ENCODE measurements around the gene IGFBP6.
A peak's percentile ranks its signal among the peaks of the same experiment; 100 is the strongest.

IGFBP6 gene

DNA sequence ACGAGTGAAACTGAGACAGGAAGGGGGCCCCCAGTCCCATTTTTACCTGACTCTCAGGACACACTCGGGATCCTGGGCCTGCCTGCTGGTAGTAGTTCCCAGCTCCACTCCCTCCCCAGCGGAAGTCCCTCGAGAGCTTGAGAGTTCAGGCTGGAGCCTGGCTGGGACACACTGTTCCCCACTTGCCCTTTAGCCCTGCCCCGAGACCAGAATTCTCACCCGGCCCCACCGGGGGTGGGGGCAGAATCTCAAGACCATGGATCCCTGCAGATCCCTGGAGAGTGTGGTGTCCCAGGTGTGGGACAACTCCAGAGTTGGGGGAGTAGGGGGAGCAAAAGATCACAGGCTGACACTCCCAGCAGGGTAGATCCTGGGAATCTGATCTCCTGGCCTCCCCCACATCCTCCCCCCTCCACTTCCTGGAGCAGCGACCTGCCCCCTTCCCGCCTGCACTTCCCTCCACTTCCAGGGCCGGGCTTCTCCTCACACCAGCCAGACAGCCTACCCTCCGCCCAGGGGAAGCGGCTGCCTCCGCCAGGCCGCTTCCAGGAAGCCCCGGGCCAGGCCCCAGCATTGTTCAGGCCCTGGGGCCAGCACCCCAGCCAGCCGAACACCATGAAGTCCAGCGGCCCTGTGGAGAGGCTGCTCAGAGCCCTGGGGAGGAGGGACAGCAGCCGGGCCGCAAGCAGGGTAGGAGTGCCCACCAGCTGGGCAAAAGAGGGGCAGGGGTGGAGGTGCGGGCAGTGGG lies 47.7 kb upstream of the IGFBP6 start, which contains the start of gene TNS2:
TNS2 (plus strand) TSS at position 495 of the 748 bp plus-strand sequence; CDS start at position 616, 121 bp downstream.
- Histone ChIP-seq H3K9ac (ENCODE audit: low read depth, low read length, poor library complexity) (peak within 1 kb of the TSS; percentile 52), H3K23ac (ENCODE audit: low read depth, low read length, poor library complexity) (peak within 1 kb of the TSS; percentile 77), H2BK15ac (ENCODE audit: low read length) (peak within 1 kb of the TSS; percentile 59), H4K8ac (ENCODE audit: low read depth, low read length) (no peak within 1 kb of the TSS), H3K14ac (ENCODE audit: low read length) (peak within 1 kb of the TSS; percentile 90), H3K4ac (ENCODE audit: low read length) (no peak within 1 kb of the TSS), H2BK5ac (ENCODE audit: low read length) (no peak within 1 kb of the TSS), H3K4me2 (ENCODE audit: insufficient read depth, low read length, poor library complexity, severe bottlenecking) (no peak within 1 kb of the TSS), H2AK5ac (ENCODE audit: low read depth, low read length) (peak within 1 kb of the TSS; percentile 89), H3K27ac (replicated peaks; ENCODE audit: low read length) (peak within 1 kb of the TSS; percentile 42), H3K27me3 (ENCODE audit: control insufficient read depth in 3 of 3, insufficient read depth in 3 of 3, low read depth in 1 of 3, low read length in 3 of 3) (no peaks in the 10 kb centered on the region), H3K79me1 (ENCODE audit: low read depth, low read length) (no peaks in the 10 kb centered on the region), H3K9me3 (replicated peaks in 1 of 2; ENCODE audit: control insufficient read depth in 2 of 2, insufficient read depth in 1 of 2, low read depth in 1 of 2, low read length in 2 of 2) (no peaks in the 10 kb centered on the region), H3K4me1 (ENCODE audit: control insufficient read depth in 2 of 2, insufficient read depth in 1 of 2, low read depth in 1 of 2, low read length in 2 of 2) (peaks cover 38 to 45% of the 10 kb centered on the region in 2 donors), H3K18ac (ENCODE audit: low read length) (peak within 1 kb of the TSS; percentile 77), H4K91ac (ENCODE audit: low read depth, low read length, poor library complexity) (no peak within 1 kb of the TSS), H3K36me3 (replicated peaks in 1 of 2; ENCODE audit: control insufficient read depth in 2 of 2, insufficient read depth in 2 of 2, low read length in 2 of 2) (no peaks in the 10 kb centered on the region), H2BK120ac (ENCODE audit: low read depth, low read length) (peak within 1 kb of the TSS; percentile 42), H2AFZ (ENCODE audit: low read length) (peak within 1 kb of the TSS; percentile 92), H3K4me3 (ENCODE audit: low read length in 2 of 2) (peak within 1 kb of the TSS in 1 of 2 donors; percentile 47), H2BK12ac (ENCODE audit: low read length) (no peak within 1 kb of the TSS)
- no peak for DNase-seq (ENCODE audit: low spot score)
- WGBS, 2 donors (ENCODE audit: extremely low coverage in 2 of 2, insufficient read length in 2 of 2, insufficient replicate concordance in 1 of 2) = no CpG with 5 or more reads among the region's 20 CpGs

GRCh38 chr12:53050426-53051057 lies 46.9 kb upstream of the IGFBP6 start:
- Histone ChIP-seq H3K4me2 (ENCODE audit: insufficient read depth, low read length, poor library complexity, severe bottlenecking) (no peak overlapping the region), H3K4me3 (ENCODE audit: low read length in 2 of 2) (peak overlapping the region in 1 of 2 donors; percentile 47), H3K4me1 (ENCODE audit: control insufficient read depth in 2 of 2, insufficient read depth in 1 of 2, low read depth in 1 of 2, low read length in 2 of 2) (peaks cover 38 to 45% of the 10 kb centered on the region in 2 donors), H2AK5ac (ENCODE audit: low read depth, low read length) (peak overlapping the region; percentile 85), H3K27me3 (ENCODE audit: control insufficient read depth in 3 of 3, insufficient read depth in 3 of 3, low read depth in 1 of 3, low read length in 3 of 3) (no peaks in the 10 kb centered on the region), H3K9me3 (replicated peaks in 1 of 2; ENCODE audit: control insufficient read depth in 2 of 2, insufficient read depth in 1 of 2, low read depth in 1 of 2, low read length in 2 of 2) (no peaks in the 10 kb centered on the region), H3K79me1 (ENCODE audit: low read depth, low read length) (no peaks in the 10 kb centered on the region), H3K9ac (ENCODE audit: low read depth, low read length, poor library complexity) (no peak overlapping the region), H3K4ac (ENCODE audit: low read length) (no peak overlapping the region), H2BK5ac (ENCODE audit: low read length) (no peak overlapping the region), H2BK15ac (ENCODE audit: low read length) (peak overlapping the region; percentile 28), H4K91ac (ENCODE audit: low read depth, low read length, poor library complexity) (no peak overlapping the region), H3K23ac (ENCODE audit: low read depth, low read length, poor library complexity) (no peak overlapping the region), H3K36me3 (replicated peaks in 1 of 2; ENCODE audit: control insufficient read depth in 2 of 2, insufficient read depth in 2 of 2, low read length in 2 of 2) (no peaks in the 10 kb centered on the region), H3K18ac (ENCODE audit: low read length) (peak overlapping the region; percentile 57), H2BK120ac (ENCODE audit: low read depth, low read length) (peak overlapping the region; percentile 42), H3K14ac (ENCODE audit: low read length) (peak overlapping the region; percentile 90), H3K27ac (replicated peaks; ENCODE audit: low read length) (no peak overlapping the region), H2BK12ac (ENCODE audit: low read length) (no peak overlapping the region), H4K8ac (ENCODE audit: low read depth, low read length) (no peak overlapping the region), H2AFZ (ENCODE audit: low read length) (peak overlapping the region; percentile 92)
- no peak for DNase-seq (ENCODE audit: low spot score)
- no CpG with 5 or more reads among the region's 2 CpGs for WGBS, 2 donors (ENCODE audit: extremely low coverage in 2 of 2, insufficient read length in 2 of 2, insufficient replicate concordance in 1 of 2)

DNA sequence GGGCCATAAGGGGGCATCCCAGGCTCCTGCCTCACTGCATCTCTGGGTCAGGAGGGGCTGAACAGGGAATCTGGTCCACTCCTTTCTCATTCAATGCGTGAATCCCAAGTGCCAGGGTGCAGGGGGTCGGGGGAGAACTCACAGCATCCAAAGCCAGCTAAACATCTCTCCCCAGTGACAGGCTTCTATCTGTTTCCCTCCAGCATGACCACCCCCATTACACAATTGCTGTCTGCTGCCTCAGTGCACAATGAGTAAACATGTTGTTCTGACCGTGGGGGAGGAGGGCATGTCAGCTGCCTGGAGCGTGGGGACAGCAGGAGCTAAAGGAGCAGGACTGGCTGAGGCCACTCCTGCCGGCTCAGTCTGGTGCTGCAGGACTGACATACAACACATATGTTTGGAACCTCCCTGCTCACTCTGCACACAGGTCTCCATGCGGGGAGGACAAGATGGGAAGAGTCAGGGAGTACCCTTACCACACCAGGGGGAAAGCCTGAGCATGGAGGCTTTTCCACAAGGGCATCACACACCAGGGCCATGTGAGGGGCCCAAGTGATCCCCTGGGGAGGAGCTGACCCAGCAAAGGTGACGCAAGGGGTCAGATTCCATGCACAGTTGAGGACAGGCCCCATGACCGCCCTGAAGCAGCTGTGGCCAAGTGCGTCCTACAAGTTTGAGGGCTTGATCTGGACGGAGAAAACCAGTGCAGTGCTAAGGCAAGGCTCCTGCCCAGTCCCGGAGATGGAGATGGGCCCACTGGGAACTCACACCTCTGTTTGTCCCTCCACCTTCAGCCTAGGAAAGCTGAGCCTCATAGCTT lies 46.2 kb upstream of the IGFBP6 start:
- Histone ChIP-seq H3K4me1 (ENCODE audit: control insufficient read depth in 2 of 2, insufficient read depth in 1 of 2, low read depth in 1 of 2, low read length in 2 of 2) (peaks cover 38 to 40% of the 10 kb centered on the region in 2 donors), H3K36me3 (replicated peaks in 1 of 2; ENCODE audit: control insufficient read depth in 2 of 2, insufficient read depth in 2 of 2, low read length in 2 of 2) (no peaks in the 10 kb centered on the region), H2BK12ac (ENCODE audit: low read length) (no peak overlapping the region), H3K27ac (replicated peaks; ENCODE audit: low read length) (no peak overlapping the region), H3K27me3 (ENCODE audit: control insufficient read depth in 3 of 3, insufficient read depth in 3 of 3, low read depth in 1 of 3, low read length in 3 of 3) (no peaks in the 10 kb centered on the region), H3K23ac (ENCODE audit: low read depth, low read length, poor library complexity) (peak overlapping the region; percentile 52), H4K8ac (ENCODE audit: low read depth, low read length) (no peak overlapping the region), H2AK5ac (ENCODE audit: low read depth, low read length) (peak overlapping the region; percentile 3), H3K14ac (ENCODE audit: low read length) (no peak overlapping the region), H3K18ac (ENCODE audit: low read length) (peak overlapping the region; percentile 18), H2BK120ac (ENCODE audit: low read depth, low read length) (no peak overlapping the region), H3K4ac (ENCODE audit: low read length) (no peak overlapping the region), H3K79me1 (ENCODE audit: low read depth, low read length) (no peaks in the 10 kb centered on the region), H2BK5ac (ENCODE audit: low read length) (no peak overlapping the region), H2AFZ (ENCODE audit: low read length) (peak overlapping the region; percentile 92), H4K91ac (ENCODE audit: low read depth, low read length, poor library complexity) (no peak overlapping the region), H3K4me3 (ENCODE audit: low read length in 2 of 2) (peak overlapping the region in 1 of 2 donors; percentile 47), H3K9ac (ENCODE audit: low read depth, low read length, poor library complexity) (peak overlapping the region; percentile 64), H3K4me2 (ENCODE audit: insufficient read depth, low read length, poor library complexity, severe bottlenecking) (no peak overlapping the region), H2BK15ac (ENCODE audit: low read length) (no peak overlapping the region), H3K9me3 (replicated peaks in 1 of 2; ENCODE audit: control insufficient read depth in 2 of 2, insufficient read depth in 1 of 2, low read depth in 1 of 2, low read length in 2 of 2) (no peaks in the 10 kb centered on the region)
- no peak for DNase-seq (ENCODE audit: low spot score)
- WGBS, 2 donors (ENCODE audit: extremely low coverage in 2 of 2, insufficient read length in 2 of 2, insufficient replicate concordance in 1 of 2) = no CpG with 5 or more reads among the region's 11 CpGs
